GM19372 (cell line): ENCODE data around the gene KCNA10.

Source experiments
- ATAC-seq: cut with Tn5 transposase; IDR thresholded peaks from one replicate; pipeline ENCODE4 v1.9.1; 2021; ENCODE audit warnings: mild to moderate bottlenecking, low read depth, moderate library complexity; ENCODE audit not compliant: unreplicated experiment

KCNA10 gene

GRCh38 chr1:110481968-110482623 is 36.9 kb downstream of the KCNA10 start:
- ATAC-seq, result no peak

- no peak for ATAC-seq
These were observed 38.4 kb downstream of the KCNA10 start for GRCh38 chr1:110480356-110481096.

- no peak for ATAC-seq
These were observed 40.1 kb downstream of the KCNA10 start for GRCh38 chr1:110478886-110479285.

- ATAC-seq, result no peak
These were observed 40.9 kb downstream of the KCNA10 start for GRCh38 chr1:110477967-110478640.

- no peak for ATAC-seq
These were observed 41.5 kb downstream of the KCNA10 start for GRCh38 chr1:110477445-110477957.

GRCh38 chr1:110477041-110477440 is 41.9 kb downstream of the KCNA10 start:
- no peak for ATAC-seq

GRCh38 chr1:110476028-110476765 is 42.8 kb downstream of the KCNA10 start:
- ATAC-seq, result no peak

GRCh38 chr1:110475362-110476027 is 43.5 kb downstream of the KCNA10 start:
- ATAC-seq, result no peak

- no peak for ATAC-seq
These were observed 44.5 kb downstream of the KCNA10 start for GRCh38 chr1:110474444-110474843.

GRCh38 chr1:110472546-110472945 is 46.4 kb downstream of the KCNA10 start:
- no peak for ATAC-seq

- no peak for ATAC-seq
These were observed 47.8 kb downstream of the KCNA10 start for GRCh38 chr1:110471131-110471530.
